SK-N-SH treated with all-trans-retinoic acid at 6 μM for 48 hours (cell line): ENCODE measurements around the gene RPS6KA1.

Experiments
- ATAC-seq: fragments of 200-7000 bp; cut with Tn5 transposase; 3 replicates; pipeline ENCODE4 v1.9.1; 2020; ENCODE audit warnings: mild to moderate bottlenecking, moderate library complexity
- ARNTL ChIP-seq: fragments of 450-650 bp; formaldehyde crosslinking; IDR thresholded peaks from 2 replicates; pipeline ENCODE4 v1.5.0; 2020; ENCODE audit warnings: low read depth, mild to moderate bottlenecking, moderate library complexity, borderline replicate concordance
- BACH2 ChIP-seq: fragments of 250-450 bp; sonication (Bioruptor Pico); IDR thresholded peaks from 2 replicates; pipeline ENCODE4 v1.9.0; 2021; ENCODE audit warnings: mild to moderate bottlenecking, borderline replicate concordance
- CREB5 ChIP-seq: fragments of 250-450 bp; sonication (Bioruptor Pico); IDR thresholded peaks from 2 replicates; pipeline ENCODE4 v1.5.1; 2020; ENCODE audit warnings: low read depth, mild to moderate bottlenecking, moderate library complexity
- CSDC2 ChIP-seq: fragments of 250-450 bp; sonication (Bioruptor Pico); IDR thresholded peaks from 2 replicates; pipeline ENCODE4 v1.5.0; 2020; ENCODE audit warnings: mild to moderate bottlenecking, moderate library complexity
- CSRNP3 ChIP-seq: fragments of 250-450 bp; sonication (Bioruptor Pico); IDR thresholded peaks from 2 replicates; pipeline ENCODE4 v1.5.1; 2021; ENCODE audit warnings: mild to moderate bottlenecking, moderate library complexity
- ISL1 ChIP-seq: fragments of 250-450 bp; sonication (Bioruptor Pico); IDR thresholded peaks from 2 replicates; pipeline ENCODE4 v2.1.2; 2022; ENCODE audit warnings: mild to moderate bottlenecking, moderate library complexity
- OSR1 ChIP-seq: fragments of 250-450 bp; sonication (Bioruptor Pico); IDR thresholded peaks from 2 replicates; pipeline ENCODE4 v1.8.0; 2022; ENCODE audit warnings: moderate library complexity, mild to moderate bottlenecking, inconsistent platforms
- POU6F1 ChIP-seq: fragments of 250-450 bp; sonication (Bioruptor Pico); IDR thresholded peaks from 2 replicates; pipeline ENCODE4 v1.8.0; 2021; ENCODE audit warnings: low read depth, mild to moderate bottlenecking, moderate library complexity, borderline replicate concordance
- RARB ChIP-seq: fragments of 250-450 bp; sonication (Bioruptor Pico); IDR thresholded peaks from 2 replicates; pipeline ENCODE4 v1.8.0; 2021; ENCODE audit warnings: mild to moderate bottlenecking, moderate library complexity
- TSHZ2 ChIP-seq: fragments of 250-450 bp; sonication (Bioruptor Pico); IDR thresholded peaks from 2 replicates; pipeline ENCODE4 v1.5.0; 2020; ENCODE audit warnings: mild to moderate bottlenecking, moderate library complexity
- ZC3H10 ChIP-seq: fragments of 250-450 bp; sonication (Bioruptor Pico); IDR thresholded peaks from 2 replicates; pipeline ENCODE4 v1.5.1; 2021; ENCODE audit warnings: mild to moderate bottlenecking, moderate library complexity
- ZFP3 ChIP-seq: fragments of 250-450 bp; sonication (Bioruptor Pico); IDR thresholded peaks from 2 replicates; pipeline ENCODE4 v1.5.0; 2020; ENCODE audit warnings: mild to moderate bottlenecking, moderate library complexity
- ZFP30 ChIP-seq: fragments of 450-650 bp; formaldehyde crosslinking; IDR thresholded peaks from 2 replicates; pipeline ENCODE4 v1.5.0; 2022; ENCODE audit warnings: mild to moderate bottlenecking, moderate library complexity
- ZNF565 ChIP-seq: fragments of 450-650 bp; formaldehyde crosslinking; conservative IDR thresholded peaks from 2 replicates; pipeline ENCODE4 v1.5.0; 2020; ENCODE audit warnings: low read depth, mild to moderate bottlenecking, moderate library complexity
- ZNF70 ChIP-seq: fragments of 450-650 bp; formaldehyde crosslinking; IDR thresholded peaks from 2 replicates; pipeline ENCODE4 v1.5.0; 2020; ENCODE audit warnings: mild to moderate bottlenecking, moderate library complexity
- ZNF8 ChIP-seq: fragments of 450-650 bp; formaldehyde crosslinking; IDR thresholded peaks from 2 replicates; pipeline ENCODE4 v1.5.0; 2020; ENCODE audit warnings: mild to moderate bottlenecking, moderate library complexity

Gene RPS6KA1

GRCh38 chr1:26520339-26520738, 9.2 kb upstream of the RPS6KA1 start:
- no peak for ATAC-seq
- TF ChIP-seq BACH2 (CRISPR knock-in tag) (no peak), CSRNP3 (CRISPR knock-in tag) (no peak), ZFP3 (no peak), ZNF70 (CRISPR knock-in tag) (no peak), TSHZ2 (CRISPR knock-in tag) (no peak)
- TF ChIP-seq, all 23 proteins: peak for 0

GRCh38 chr1:26521669-26522030, 7.9 kb upstream of the RPS6KA1 start:
- no peak for ATAC-seq
- no peak for TF ChIP-seq CSDC2 (CRISPR knock-in tag)
- TF ChIP-seq, all 23 proteins: peak for 0

- TF ChIP-seq OSR1 (CRISPR knock-in tag): no peak
- TF ChIP-seq RARB: no peak
- no peak for TF ChIP-seq ZNF70 (CRISPR knock-in tag)
- TF ChIP-seq TSHZ2 (CRISPR knock-in tag): no peak
- TF ChIP-seq ARNTL (CRISPR knock-in tag): no peak
- no peak for TF ChIP-seq ZNF565 (CRISPR knock-in tag)
- no peak for TF ChIP-seq ISL1 (CRISPR knock-in tag)
- TF ChIP-seq CREB5 (CRISPR knock-in tag): no peak
- TF ChIP-seq ZFP30: no peak
- ATAC-seq: no peak
Observed at GRCh38 chr1:26522073-26522472, 7.5 kb upstream of the RPS6KA1 start.

- no peak for ATAC-seq
- TF ChIP-seq ZNF565 (CRISPR knock-in tag) (no peak), ISL1 (CRISPR knock-in tag) (no peak), POU6F1 (CRISPR knock-in tag) (no peak), CSDC2 (CRISPR knock-in tag) (no peak), ARNTL (CRISPR knock-in tag) (no peak), TSHZ2 (CRISPR knock-in tag) (no peak), ZC3H10 (CRISPR knock-in tag) (no peak), CSRNP3 (CRISPR knock-in tag) (no peak), ZFP30 (no peak), ZNF8 (CRISPR knock-in tag) (no peak), BACH2 (CRISPR knock-in tag) (no peak), ZNF70 (CRISPR knock-in tag) (no peak)
Observed at GRCh38 chr1:26524181-26524580, 5.4 kb upstream of the RPS6KA1 start.
